ENCODE measurements around the gene NMUR1. TPM values are rescaled to one million over a fixed set of nuclear protein-coding genes. Genes with fewer than 3 reads are reported as not detected.

The NMUR1 gene
- total RNA-seq (2014; rRNA removed; shearing (Covaris generic)) (0.31 and 0.59 TPM in 2 replicates), polyA plus RNA-seq (2016; fragmentation: Nextera tagmentation; extraction: Ambion mirVana) (0.24 and 0.29 TPM in 2 replicates)
- long read RNA-seq, result 0 reads

GRCh38 chr2:231530099-231531011, at the start of gene NMUR1:
TSS of gene NMUR1 (minus strand) at chr2:231530445. CDS start at chr2:231530361, 84 bp downstream.
- Histone ChIP-seq H3K36me3 (ENCODE audit: insufficient read depth) (no peaks in the 10 kb centered on the region), H3K27me3 (ENCODE audit: insufficient read depth) (peaks cover 19% of the 10 kb centered on the region), H3K79me2 (replicated peaks; ENCODE audit: insufficient read depth) (no peaks in the 10 kb centered on the region), H3K9me2 (ENCODE audit: insufficient read depth) (no peaks in the 10 kb centered on the region), H4K20me1 (replicated peaks; ENCODE audit: insufficient read depth) (no peaks in the 10 kb centered on the region), H3K4me1 (ENCODE audit: insufficient read depth) (no peaks in the 10 kb centered on the region), H3K4me2 (peak within 1 kb of the TSS; percentile 84), H3F3A (replicated peaks; ENCODE audit: low read depth) (no peaks in the 10 kb centered on the region; the same call in 1 of the 2 replicates), H3K4me3 (peak within 1 kb of the TSS; percentile 64), H3K27ac (ENCODE audit: low read depth) (no peak within 1 kb of the TSS), H2AFZ (peak within 1 kb of the TSS; percentile 99)
- ATAC-seq (peak; percentile 79), DNase-seq (ENCODE audit: low spot score) (peak; percentile 80)
- H3K9me3 Mint-ChIP-seq, result no peaks in the 10 kb centered on the region
- H3K4me3 Mint-ChIP-seq, result peak within 1 kb of the TSS; percentile 33; the same call in 2 of the 3 replicates
- TF ChIP-seq ZNF331 (CRISPR knock-in tag; IDR thresholded peaks at IDR 0.05; ENCODE audit: low read depth) (no peak), POLR2AphosphoS5 (IDR thresholded peaks at IDR 0.05; ENCODE audit: low read depth) (no peak), CTCF (conservative IDR thresholded peaks at IDR 0.05; ENCODE audit: low read depth in 2 of 2) (peak; percentile 70 to 87)
- H3K27me3 Mint-ChIP-seq (ENCODE audit: insufficient read depth, low read depth, poor library complexity), result peaks cover 31% of the 10 kb centered on the region
- peaks cover 17% of the 10 kb centered on the region for H3K4me1 Mint-ChIP-seq
- no peak within 1 kb of the TSS for H3K27ac Mint-ChIP-seq
- H3K36me3 Mint-ChIP-seq (ENCODE audit: low read depth), result no peaks in the 10 kb centered on the region

GRCh38 chr2:231579560-231579959, 49.3 kb upstream of the NMUR1 start:
- peaks cover 6% of the 10 kb centered on the region for H3K9me2 ChIP-seq (ENCODE audit: insufficient read depth)
- H3K27ac Mint-ChIP-seq, result no peak overlapping the region
- TF ChIP-seq ZNF331 (CRISPR knock-in tag; IDR thresholded peaks at IDR 0.05; ENCODE audit: low read depth) (no peak), ZNF462 (CRISPR knock-in tag; IDR thresholded peaks at IDR 0.05) (no peak), EZH2 (IDR thresholded peaks at IDR 0.05; ENCODE audit: low read depth, unreplicated experiment) (no peak), POLR2AphosphoS5 (IDR thresholded peaks at IDR 0.05; ENCODE audit: low read depth) (no peak)
- TF ChIP-seq, protein P1, sequence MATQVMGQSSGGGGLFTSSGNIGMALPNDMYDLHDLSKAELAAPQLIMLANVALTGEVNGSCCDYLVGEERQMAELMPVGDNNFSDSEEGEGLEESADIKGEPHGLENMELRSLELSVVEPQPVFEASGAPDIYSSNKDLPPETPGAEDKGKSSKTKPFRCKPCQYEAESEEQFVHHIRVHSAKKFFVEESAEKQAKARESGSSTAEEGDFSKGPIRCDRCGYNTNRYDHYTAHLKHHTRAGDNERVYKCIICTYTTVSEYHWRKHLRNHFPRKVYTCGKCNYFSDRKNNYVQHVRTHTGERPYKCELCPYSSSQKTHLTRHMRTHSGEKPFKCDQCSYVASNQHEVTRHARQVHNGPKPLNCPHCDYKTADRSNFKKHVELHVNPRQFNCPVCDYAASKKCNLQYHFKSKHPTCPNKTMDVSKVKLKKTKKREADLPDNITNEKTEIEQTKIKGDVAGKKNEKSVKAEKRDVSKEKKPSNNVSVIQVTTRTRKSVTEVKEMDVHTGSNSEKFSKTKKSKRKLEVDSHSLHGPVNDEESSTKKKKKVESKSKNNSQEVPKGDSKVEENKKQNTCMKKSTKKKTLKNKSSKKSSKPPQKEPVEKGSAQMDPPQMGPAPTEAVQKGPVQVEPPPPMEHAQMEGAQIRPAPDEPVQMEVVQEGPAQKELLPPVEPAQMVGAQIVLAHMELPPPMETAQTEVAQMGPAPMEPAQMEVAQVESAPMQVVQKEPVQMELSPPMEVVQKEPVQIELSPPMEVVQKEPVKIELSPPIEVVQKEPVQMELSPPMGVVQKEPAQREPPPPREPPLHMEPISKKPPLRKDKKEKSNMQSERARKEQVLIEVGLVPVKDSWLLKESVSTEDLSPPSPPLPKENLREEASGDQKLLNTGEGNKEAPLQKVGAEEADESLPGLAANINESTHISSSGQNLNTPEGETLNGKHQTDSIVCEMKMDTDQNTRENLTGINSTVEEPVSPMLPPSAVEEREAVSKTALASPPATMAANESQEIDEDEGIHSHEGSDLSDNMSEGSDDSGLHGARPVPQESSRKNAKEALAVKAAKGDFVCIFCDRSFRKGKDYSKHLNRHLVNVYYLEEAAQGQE (IDR thresholded peaks at IDR 0.05; ENCODE audit: unreplicated experiment), result no peak

More at GRCh38 chr2:231579560-231579959, 49.3 kb upstream of the NMUR1 start:
- H3F3A ChIP-seq (replicated peaks; ENCODE audit: low read depth), result peaks cover 15% of the 10 kb centered on the region
- H3K4me2 ChIP-seq, result no peak overlapping the region
- DNase-seq (ENCODE audit: low spot score) (no peak), ATAC-seq (no peak)
- no peaks in the 10 kb centered on the region for H3K79me2 ChIP-seq (replicated peaks; ENCODE audit: insufficient read depth)
- H3K4me3 ChIP-seq, result no peak overlapping the region
- H3K27me3 Mint-ChIP-seq (ENCODE audit: insufficient read depth, low read depth, poor library complexity), result peaks cover 8% of the 10 kb centered on the region
- peaks cover 10% of the 10 kb centered on the region for H3K9me3 Mint-ChIP-seq
- H2AFZ ChIP-seq, result no peak overlapping the region
- peaks cover 19% of the 10 kb centered on the region for H3K4me1 ChIP-seq (ENCODE audit: insufficient read depth)
- H3K4me1 Mint-ChIP-seq, result peaks cover 36% of the 10 kb centered on the region
- H3K36me3 ChIP-seq (ENCODE audit: insufficient read depth), result no peaks in the 10 kb centered on the region
- H3K27ac ChIP-seq (ENCODE audit: low read depth), result no peak overlapping the region
- peaks cover 8% of the 10 kb centered on the region for H3K36me3 Mint-ChIP-seq (ENCODE audit: low read depth)
- no peak overlapping the region; the same call in 2 of the 3 replicates for H3K4me3 Mint-ChIP-seq
- H4K20me1 ChIP-seq (replicated peaks; ENCODE audit: insufficient read depth), result no peaks in the 10 kb centered on the region
- no peaks in the 10 kb centered on the region for H3K27me3 ChIP-seq (ENCODE audit: insufficient read depth)
